GM21737 (cell line): ENCODE results near the gene CCBE1.

ENCODE experiments used
- ATAC-seq: cut with Tn5 transposase; IDR thresholded peaks from one replicate; pipeline ENCODE4 v1.9.1; 2021; ENCODE audit warnings: mild to moderate bottlenecking, moderate library complexity; ENCODE audit not compliant: unreplicated experiment

The CCBE1 gene

GRCh38 chr18:59466980-59467379 lies 230.2 kb downstream of the CCBE1 start:
- no peak for ATAC-seq

- no peak for ATAC-seq
These were observed 232.7 kb downstream of the CCBE1 start for GRCh38 chr18:59464486-59464885.

GRCh38 chr18:59461171-59461570 lies 236.1 kb downstream of the CCBE1 start:
- ATAC-seq, result no peak

GRCh38 chr18:59460072-59460420 lies 237.2 kb downstream of the CCBE1 start:
- no peak for ATAC-seq

- no peak for ATAC-seq
These were observed 237.7 kb downstream of the CCBE1 start for GRCh38 chr18:59459369-59460071.

- ATAC-seq, result no peak
These were observed 238.6 kb downstream of the CCBE1 start for GRCh38 chr18:59458575-59458974.

- no peak for ATAC-seq
These were observed 240.6 kb downstream of the CCBE1 start for GRCh38 chr18:59456657-59457056.

GRCh38 chr18:59455728-59456276 lies 241.4 kb downstream of the CCBE1 start:
- no peak for ATAC-seq

- no peak for ATAC-seq
These were observed 242.1 kb downstream of the CCBE1 start for GRCh38 chr18:59454909-59455727.

- ATAC-seq, result no peak
These were observed 243.7 kb downstream of the CCBE1 start for GRCh38 chr18:59453468-59453961.

GRCh38 chr18:59451963-59452362 lies 245.3 kb downstream of the CCBE1 start:
- ATAC-seq, result no peak

GRCh38 chr18:59451073-59451472 lies 246.2 kb downstream of the CCBE1 start:
- no peak for ATAC-seq

- ATAC-seq, result no peak
These were observed 248.7 kb downstream of the CCBE1 start for GRCh38 chr18:59448546-59448945.

GRCh38 chr18:59446012-59446411 lies 251.2 kb downstream of the CCBE1 start:
- no peak for ATAC-seq

- no peak for ATAC-seq
These were observed 259.2 kb downstream of the CCBE1 start for GRCh38 chr18:59437851-59438569.

- ATAC-seq, result no peak
These were observed 264.2 kb downstream of the CCBE1 start for GRCh38 chr18:59432803-59433597.

- ATAC-seq, result no peak
These were observed 266.1 kb downstream of the CCBE1 start for GRCh38 chr18:59431131-59431530.

- ATAC-seq, result no peak
These were observed 267.6 kb downstream of the CCBE1 start for GRCh38 chr18:59429608-59430007.

- ATAC-seq, result no peak
These were observed 269.2 kb downstream of the CCBE1 start for GRCh38 chr18:59428018-59428417.

- ATAC-seq, result no peak
These were observed 270.4 kb downstream of the CCBE1 start for GRCh38 chr18:59426855-59427254.
